K562 (cell line): ENCODE results near the gene KLHL15. TPM values are rescaled to one million over a fixed set of nuclear protein-coding genes. Genes with fewer than 3 reads are reported as not detected.
A peak's percentile ranks its signal among the peaks of the same experiment; 100 is the strongest.

ENCODE experiments used
- CEBPB ChIP-seq: fragments of 450-650 bp; IDR thresholded peaks from 2 replicates; pipeline ENCODE4 v1.6.1; 2016; ENCODE audit warnings: missing genetic modification characterization, missing compliant biosample characterization
- EP300 ChIP-seq: IDR thresholded peaks from 2 replicates; pipeline ENCODE4 v1.6.1; 2012; ENCODE audit warnings: low read length, improper control_type of control experiment
- MAFF ChIP-seq: IDR thresholded peaks from 2 replicates; pipeline ENCODE4 v1.6.1; 2012; ENCODE audit warnings: low read length, improper control_type of control experiment
- TRIM28 ChIP-seq: fragments of 450-650 bp; IDR thresholded peaks from 2 replicates; pipeline ENCODE4 v1.6.1; 2017
- ZNF436 ChIP-seq: fragments of 250-450, 450-650 bp; sonication (Bioruptor Pico); formaldehyde crosslinking; IDR thresholded peaks from 2 replicates; pipeline ENCODE4 v1.7.0; 2020; ENCODE audit warnings: mild to moderate bottlenecking
- polyA plus RNA-seq, 8 experiments: library from polyadenylated mRNA; depleted of rRNA in 4 of 8; stranded (reverse) in 5 of 8; unstranded in 3 of 8; fragments of >200 nt; fragmentation: Nextera tagmentation in 2 of 8; fragmentation: Illumina TruSeq in 1 of 8; extraction: Ambion mirVana in 2 of 8; extraction: Trizol in 1 of 8; gene quantifications; 2 replicates each; pipeline versions ENCODE4 v1.2.1 to v1.2.3, GENCODE V29; 2011 to 2014; ENCODE audit warnings: inconsistent platforms in 1 of 8, missing spikeins in 1 of 8
- total RNA-seq, 7 experiments: library from RNA; depleted of rRNA in 6 of 7; stranded (reverse); fragments of >200 nt in 6 of 7; fragmentation: Illumina TruSeq in 2 of 7; extraction: Trizol in 2 of 7; gene quantifications; 2 replicates each; pipeline versions ENCODE4 v1.2.1 to v1.2.3, GENCODE V29; 2011 to 2021; ENCODE audit warnings: low replicate concordance in 1 of 7
- TF ChIP-seq, protein P1 (sequence below), 2 experiments: fragments of 450-650 bp; IDR thresholded peaks; 2 replicates each; pipeline ENCODE4 v1.6.1; 2016; ENCODE audit warnings: mild to moderate bottlenecking in 2 of 2, borderline replicate concordance in 1 of 2, low read depth in 1 of 2, moderate library complexity in 1 of 2

Gene KLHL15
- total and polyA plus RNA-seq, 9 of the 15 experiments (the other 6 are each of a cell fraction or from before 2014, with no cell fraction given) = 3.0 to 12.4 (median 7.6) TPM

DNA sequence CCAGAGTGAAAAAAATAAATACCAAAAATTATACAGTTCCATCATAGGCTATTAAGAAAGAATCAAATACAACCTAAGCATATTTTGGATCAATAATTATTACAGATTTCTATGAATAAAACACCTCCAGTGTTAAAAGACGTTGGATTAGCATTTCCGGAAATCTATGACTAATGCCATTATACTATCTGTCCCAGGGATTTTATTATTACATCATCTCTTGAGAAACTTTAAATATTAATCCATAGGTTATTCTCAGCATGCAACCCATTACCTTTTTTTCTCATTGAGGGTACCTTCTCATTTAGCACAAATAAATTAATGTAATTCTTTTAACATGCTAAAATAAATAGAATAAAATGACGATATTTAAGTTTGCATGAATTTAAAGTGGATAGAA, 74.6 kb downstream of the KLHL15 start (continued):
- TF ChIP-seq, protein P1, sequence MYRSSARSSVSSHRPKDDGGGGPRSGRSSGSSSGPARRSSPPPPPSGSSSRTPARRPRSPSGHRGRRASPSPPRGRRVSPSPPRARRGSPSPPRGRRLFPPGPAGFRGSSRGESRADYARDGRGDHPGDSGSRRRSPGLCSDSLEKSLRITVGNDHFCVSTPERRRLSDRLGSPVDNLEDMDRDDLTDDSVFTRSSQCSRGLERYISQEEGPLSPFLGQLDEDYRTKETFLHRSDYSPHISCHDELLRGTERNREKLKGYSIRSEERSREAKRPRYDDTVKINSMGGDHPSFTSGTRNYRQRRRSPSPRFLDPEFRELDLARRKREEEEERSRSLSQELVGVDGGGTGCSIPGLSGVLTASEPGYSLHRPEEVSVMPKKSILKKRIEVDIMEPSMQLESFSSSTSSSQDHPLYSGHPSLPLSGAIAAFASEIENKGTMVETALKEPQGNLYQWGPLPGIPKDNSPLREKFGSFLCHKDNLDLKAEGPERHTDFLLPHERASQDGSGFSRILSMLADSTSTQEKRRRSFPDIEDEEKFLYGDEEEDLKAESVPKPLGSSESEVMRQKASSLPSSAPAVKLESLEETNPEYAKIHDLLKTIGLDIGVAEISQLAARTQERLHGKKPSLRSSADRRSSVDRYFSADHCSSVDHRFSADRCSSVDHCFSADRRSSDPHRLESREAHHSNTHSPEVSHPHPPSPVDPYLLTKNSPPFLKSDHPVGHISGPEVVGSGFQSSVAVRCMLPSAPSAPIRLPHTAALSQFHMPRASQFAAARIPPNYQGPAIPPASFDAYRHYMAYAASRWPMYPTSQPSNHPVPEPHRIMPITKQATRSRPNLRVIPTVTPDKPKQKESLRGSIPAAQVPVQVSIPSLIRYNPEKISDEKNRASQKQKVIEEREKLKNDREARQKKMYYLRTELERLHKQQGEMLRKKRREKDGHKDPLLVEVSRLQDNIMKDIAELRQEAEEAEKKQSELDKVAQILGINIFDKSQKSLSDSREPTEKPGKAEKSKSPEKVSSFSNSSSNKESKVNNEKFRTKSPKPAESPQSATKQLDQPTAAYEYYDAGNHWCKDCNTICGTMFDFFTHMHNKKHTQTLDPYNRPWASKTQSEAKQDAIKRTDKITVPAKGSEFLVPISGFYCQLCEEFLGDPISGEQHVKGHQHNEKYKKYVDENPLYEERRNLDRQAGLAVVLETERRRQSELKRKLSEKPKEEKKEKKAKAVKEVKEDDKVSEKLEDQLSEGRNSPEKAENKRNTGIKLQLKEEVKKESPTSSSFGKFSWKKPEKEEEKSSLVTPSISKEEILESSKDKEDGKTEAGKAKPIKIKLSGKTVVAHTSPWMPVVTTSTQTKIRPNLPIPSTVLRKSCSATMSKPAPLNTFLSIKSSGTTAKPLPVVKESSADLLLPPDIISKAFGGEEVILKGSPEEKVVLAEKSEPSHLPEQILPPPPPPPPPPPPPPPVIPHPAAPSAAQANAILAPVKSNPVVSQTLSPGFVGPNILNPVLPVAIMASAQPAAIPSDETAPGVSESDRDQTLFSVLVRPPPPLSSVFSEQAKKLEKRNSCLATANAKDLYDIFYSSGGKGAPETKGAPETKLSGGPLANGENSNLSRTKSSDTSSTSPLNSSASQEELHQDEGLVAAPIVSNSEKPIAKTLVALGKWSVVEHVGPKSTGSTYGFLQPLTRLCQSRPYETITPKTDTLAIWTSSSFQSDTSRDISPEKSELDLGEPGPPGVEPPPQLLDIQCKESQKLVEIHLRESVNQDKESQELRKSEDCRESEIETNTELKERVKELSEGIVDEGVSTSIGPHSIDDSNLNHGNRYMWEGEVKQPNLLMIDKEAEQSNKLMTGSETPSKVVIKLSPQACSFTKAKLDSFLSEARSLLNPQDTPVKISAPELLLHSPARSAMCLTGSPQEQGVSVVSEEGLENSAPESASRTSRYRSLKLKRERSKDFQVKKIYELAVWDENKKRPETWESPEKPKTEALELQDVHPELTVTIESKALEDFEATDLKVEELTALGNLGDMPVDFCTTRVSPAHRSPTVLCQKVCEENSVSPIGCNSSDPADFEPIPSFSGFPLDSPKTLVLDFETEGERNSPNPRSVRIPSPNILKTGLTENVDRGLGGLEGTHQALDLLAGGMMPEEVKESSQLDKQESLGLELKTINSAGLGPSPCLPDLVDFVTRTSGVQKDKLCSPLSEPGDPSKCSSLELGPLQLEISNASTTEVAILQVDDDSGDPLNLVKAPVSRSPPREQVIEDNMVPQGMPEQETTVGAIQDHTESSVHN (IDR thresholded peaks at IDR 0.05; ENCODE audit: borderline replicate concordance in 1 of 2, low read depth in 1 of 2) = no peak
- TF ChIP-seq TRIM28 (no peak), EP300 (no peak), CEBPB (tag) (peak; percentile 54), ZNF436 (no peak), MAFF (no peak)
